ENCODE data around the gene MUTYH. TPM values are rescaled to one million over a fixed set of nuclear protein-coding genes. Genes with fewer than 3 reads are reported as not detected.

MUTYH gene
- total RNA-seq, 1 experiment from 2014 or later, result 40.8 TPM

DNA sequence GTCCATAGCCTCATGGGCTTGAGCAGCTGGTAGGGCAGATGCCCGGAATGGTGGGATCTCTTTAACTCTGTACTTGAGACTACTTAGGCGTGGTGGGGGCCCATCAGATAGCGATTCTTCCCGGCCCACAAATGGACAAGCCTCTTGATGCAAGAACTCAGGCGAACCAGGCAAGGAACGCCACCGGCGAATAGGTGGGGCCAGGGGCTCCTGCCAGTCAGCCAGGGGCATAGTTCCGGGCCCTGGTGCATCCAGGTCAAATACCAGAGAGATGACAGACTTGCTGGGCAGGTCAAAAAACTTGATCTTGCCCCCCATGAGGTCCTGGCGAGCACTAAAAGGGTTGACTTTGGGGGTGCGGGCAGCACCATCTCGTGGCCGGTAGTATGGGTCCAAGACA, 4.8 kb upstream of the MUTYH start:
- Histone ChIP-seq H3K36me3 (ENCODE audit: control insufficient read depth, insufficient read depth, low read length) (peaks cover 14% of the 10 kb centered on the region), H3K4me3 (ENCODE audit: low read depth in 2 of 2, low read length in 2 of 2) (no peak overlapping the region), H3K9me3 (ENCODE audit: control insufficient read depth, insufficient read depth, low read depth, low read length) (no peaks in the 10 kb centered on the region), H3K27ac (ENCODE audit: low read length) (no peak overlapping the region), H3K27me3 (ENCODE audit: control insufficient read depth, insufficient read depth, low read length) (no peaks in the 10 kb centered on the region), H3K4me1 (ENCODE audit: control insufficient read depth, insufficient read depth, low read length) (peaks cover 12% of the 10 kb centered on the region)
- ChIA-PET POLR2A (interaction anchor here (0.8 kb wide), 1 partner anchor 42 kb away, joined by 5 read pairs; no protein-coding TSS in a partner anchor), CTCF (no interaction called here)
- intact Hi-C loops (cut with micrococcal nuclease; ENCODE audit: unreplicated experiment), result no loop called here
- DNase-seq (ENCODE audit: low read depth, low spot score) (no peak), ATAC-seq (no peak)
- in situ Hi-C loops (cut with HindIII; ENCODE audit: low pct_unique_long_range_greater_than_20kb, low sequenced_read_pairs), result no loop called here
- TF ChIP-seq, protein P1, sequence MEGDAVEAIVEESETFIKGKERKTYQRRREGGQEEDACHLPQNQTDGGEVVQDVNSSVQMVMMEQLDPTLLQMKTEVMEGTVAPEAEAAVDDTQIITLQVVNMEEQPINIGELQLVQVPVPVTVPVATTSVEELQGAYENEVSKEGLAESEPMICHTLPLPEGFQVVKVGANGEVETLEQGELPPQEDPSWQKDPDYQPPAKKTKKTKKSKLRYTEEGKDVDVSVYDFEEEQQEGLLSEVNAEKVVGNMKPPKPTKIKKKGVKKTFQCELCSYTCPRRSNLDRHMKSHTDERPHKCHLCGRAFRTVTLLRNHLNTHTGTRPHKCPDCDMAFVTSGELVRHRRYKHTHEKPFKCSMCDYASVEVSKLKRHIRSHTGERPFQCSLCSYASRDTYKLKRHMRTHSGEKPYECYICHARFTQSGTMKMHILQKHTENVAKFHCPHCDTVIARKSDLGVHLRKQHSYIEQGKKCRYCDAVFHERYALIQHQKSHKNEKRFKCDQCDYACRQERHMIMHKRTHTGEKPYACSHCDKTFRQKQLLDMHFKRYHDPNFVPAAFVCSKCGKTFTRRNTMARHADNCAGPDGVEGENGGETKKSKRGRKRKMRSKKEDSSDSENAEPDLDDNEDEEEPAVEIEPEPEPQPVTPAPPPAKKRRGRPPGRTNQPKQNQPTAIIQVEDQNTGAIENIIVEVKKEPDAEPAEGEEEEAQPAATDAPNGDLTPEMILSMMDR (IDR thresholded peaks at IDR 0.05), result no peak
- TF ChIP-seq, protein P2, sequence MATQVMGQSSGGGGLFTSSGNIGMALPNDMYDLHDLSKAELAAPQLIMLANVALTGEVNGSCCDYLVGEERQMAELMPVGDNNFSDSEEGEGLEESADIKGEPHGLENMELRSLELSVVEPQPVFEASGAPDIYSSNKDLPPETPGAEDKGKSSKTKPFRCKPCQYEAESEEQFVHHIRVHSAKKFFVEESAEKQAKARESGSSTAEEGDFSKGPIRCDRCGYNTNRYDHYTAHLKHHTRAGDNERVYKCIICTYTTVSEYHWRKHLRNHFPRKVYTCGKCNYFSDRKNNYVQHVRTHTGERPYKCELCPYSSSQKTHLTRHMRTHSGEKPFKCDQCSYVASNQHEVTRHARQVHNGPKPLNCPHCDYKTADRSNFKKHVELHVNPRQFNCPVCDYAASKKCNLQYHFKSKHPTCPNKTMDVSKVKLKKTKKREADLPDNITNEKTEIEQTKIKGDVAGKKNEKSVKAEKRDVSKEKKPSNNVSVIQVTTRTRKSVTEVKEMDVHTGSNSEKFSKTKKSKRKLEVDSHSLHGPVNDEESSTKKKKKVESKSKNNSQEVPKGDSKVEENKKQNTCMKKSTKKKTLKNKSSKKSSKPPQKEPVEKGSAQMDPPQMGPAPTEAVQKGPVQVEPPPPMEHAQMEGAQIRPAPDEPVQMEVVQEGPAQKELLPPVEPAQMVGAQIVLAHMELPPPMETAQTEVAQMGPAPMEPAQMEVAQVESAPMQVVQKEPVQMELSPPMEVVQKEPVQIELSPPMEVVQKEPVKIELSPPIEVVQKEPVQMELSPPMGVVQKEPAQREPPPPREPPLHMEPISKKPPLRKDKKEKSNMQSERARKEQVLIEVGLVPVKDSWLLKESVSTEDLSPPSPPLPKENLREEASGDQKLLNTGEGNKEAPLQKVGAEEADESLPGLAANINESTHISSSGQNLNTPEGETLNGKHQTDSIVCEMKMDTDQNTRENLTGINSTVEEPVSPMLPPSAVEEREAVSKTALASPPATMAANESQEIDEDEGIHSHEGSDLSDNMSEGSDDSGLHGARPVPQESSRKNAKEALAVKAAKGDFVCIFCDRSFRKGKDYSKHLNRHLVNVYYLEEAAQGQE (IDR thresholded peaks at IDR 0.05; ENCODE audit: insufficient read depth in 1 of 2, low read depth in 2 of 2, low read length in 1 of 2), result no peak
- no peak for TF ChIP-seq SIN3A (IDR thresholded peaks at IDR 0.05; ENCODE audit: borderline replicate concordance, insufficient read depth, low read depth, low read length)
- no peak for TF ChIP-seq POLR2AphosphoS5 (IDR thresholded peaks at IDR 0.05; ENCODE audit: low read depth, low read length)
- TF ChIP-seq TCF7L2 (IDR thresholded peaks at IDR 0.05; ENCODE audit: low read depth, low read length), result no peak
- BruUV-seq (replicated peaks), result no TSS peak

DNA sequence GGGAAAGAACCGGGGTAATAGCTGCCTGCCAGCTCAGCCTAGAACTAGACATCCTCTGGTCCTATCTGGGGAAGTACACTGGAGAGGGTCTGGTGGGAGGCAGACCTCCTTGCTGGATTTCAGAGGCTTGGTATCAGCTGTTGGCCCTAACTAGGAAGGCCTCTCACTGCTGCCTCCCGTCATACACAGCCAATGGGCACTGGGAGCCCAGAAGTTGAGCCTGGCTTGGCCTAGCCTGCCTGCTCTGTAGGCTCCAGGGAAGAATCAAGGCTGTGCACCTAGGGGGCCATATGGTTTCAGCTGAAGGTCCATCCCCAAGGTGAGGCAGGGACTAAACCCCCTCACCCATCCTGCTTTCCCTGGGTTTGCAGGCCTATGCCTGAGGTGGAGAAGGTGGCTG, 4.3 kb upstream of the MUTYH start:
- Histone ChIP-seq H3K27ac (ENCODE audit: low read length) (no peak overlapping the region), H3K4me3 (ENCODE audit: low read depth in 2 of 2, low read length in 2 of 2) (no peak overlapping the region), H3K36me3 (ENCODE audit: control insufficient read depth, insufficient read depth, low read length) (peaks cover 14% of the 10 kb centered on the region), H3K9me3 (ENCODE audit: control insufficient read depth, insufficient read depth, low read depth, low read length) (no peaks in the 10 kb centered on the region), H3K27me3 (ENCODE audit: control insufficient read depth, insufficient read depth, low read length) (no peaks in the 10 kb centered on the region), H3K4me1 (ENCODE audit: control insufficient read depth, insufficient read depth, low read length) (peaks cover 12% of the 10 kb centered on the region)
- no peak for TF ChIP-seq POLR2AphosphoS5 (IDR thresholded peaks at IDR 0.05; ENCODE audit: low read depth, low read length)
- no peak for TF ChIP-seq SIN3A (IDR thresholded peaks at IDR 0.05; ENCODE audit: borderline replicate concordance, insufficient read depth, low read depth, low read length)
- TF ChIP-seq, protein P2 (IDR thresholded peaks at IDR 0.05; ENCODE audit: insufficient read depth in 1 of 2, low read depth in 2 of 2, low read length in 1 of 2), result no peak
- TF ChIP-seq, protein P1 (IDR thresholded peaks at IDR 0.05), result no peak
- TF ChIP-seq TCF7L2 (IDR thresholded peaks at IDR 0.05; ENCODE audit: low read depth, low read length), result no peak
- ATAC-seq (no peak), DNase-seq (ENCODE audit: low read depth, low spot score) (no peak)
- ChIA-PET POLR2A (no interaction called here), CTCF (no interaction called here)
- BruUV-seq (replicated peaks), result no TSS peak
- intact Hi-C loops (cut with micrococcal nuclease; ENCODE audit: unreplicated experiment) (no loop called here), in situ Hi-C loops (cut with HindIII; ENCODE audit: low pct_unique_long_range_greater_than_20kb, low sequenced_read_pairs) (no loop called here)
